HepG2 (cell line): ENCODE results near the gene ALK. TPM values are rescaled to one million over a fixed set of nuclear protein-coding genes. Genes with fewer than 3 reads are reported as not detected.

Source experiments
- ATAC-seq: fragments of 200-7000 bp; cut with Tn5 transposase; 3 replicates; pipeline ENCODE4 v1.9.1; 2020; ENCODE audit warnings: mild to moderate bottlenecking, moderate library complexity
- BruUV-seq: library from RNA; stranded (reverse); fragments of 400-500 nt; replicated peaks from 2 replicates; lab custom pipeline; 2021; lab: Mats Ljungman, UMichigan
- CTCF ChIA-PET: fragments of 300-600 bp; formaldehyde crosslinking; extraction: SDS; loops from one replicate; lab custom pipeline; 2021; ENCODE audit warnings: low total read pairs, inconsistent platforms, low intra/inter-chr PET ratio; lab: Yijun Ruan, JAX
- POLR2A ChIA-PET: fragments of 350-600 bp; sonication (Branson Sonifier 250); formaldehyde crosslinking; loops from one replicate; lab custom pipeline; 2020; ENCODE audit warnings: antibody characterized with exemption, inconsistent platforms; lab: Yijun Ruan, JAX
- DNase-seq: peaks from one replicate; pipeline ENCODE4 v3.0.0-alpha.2; 2015; ENCODE audit warnings: low spot score
- FAIRE-seq: peaks from 3 replicates; lab custom pipeline; 2011; peaks lifted over from hg19 to GRCh38; lab: Jason Lieb, UNC
- H2AFZ ChIP-seq: one replicate; pipeline ENCODE4 v1.6.1; 2011; ENCODE audit warnings: low read length, inconsistent platforms
- H3K27ac ChIP-seq: fragments of 300-600 bp; 3 replicates; pipeline ENCODE4 v1.8.0; 2011; ENCODE audit warnings: mixed run types, mild to moderate bottlenecking, mixed read lengths, low read length, inconsistent platforms; ENCODE audit not compliant: insufficient read depth; ENCODE audit errors: extremely low read length
- H3K27me3 ChIP-seq, 2 experiments: fragments of 200-600 bp in 1 of 2; 2 replicates in 1 of 2; 3 replicates in 1 of 2; pipeline versions ENCODE4 v1.6.0 to v1.8.0; 2011; ENCODE audit warnings: low read length in 2 of 2, mild to moderate bottlenecking in 2 of 2, moderate library complexity in 2 of 2, inconsistent platforms in 1 of 2; ENCODE audit not compliant: insufficient read depth in 2 of 2, control insufficient read depth in 1 of 2
- H3K36me3 ChIP-seq, 2 experiments: fragments of 200-600 bp in 1 of 2; replicated peaks in 1 of 2; 2 replicates in 1 of 2; 3 replicates in 1 of 2; pipeline versions ENCODE4 v1.5.1 to v1.8.0; 2011; ENCODE audit warnings: low read length in 2 of 2, inconsistent platforms in 1 of 2; ENCODE audit not compliant: insufficient read depth in 2 of 2, control insufficient read depth in 1 of 2
- H3K4me1 ChIP-seq: 2 replicates; pipeline ENCODE4 v1.5.1; 2012; ENCODE audit warnings: low read length, inconsistent platforms; ENCODE audit not compliant: insufficient read depth
- H3K4me2 ChIP-seq: 2 replicates; pipeline ENCODE4 v1.6.0; 2011; ENCODE audit warnings: low read depth, low read length, inconsistent platforms
- H3K4me3 ChIP-seq, 3 experiments: fragments of 200-600 bp in 1 of 3; sonication (generic), shearing (Covaris generic) in 1 of 3; replicated peaks in 1 of 3; 2 replicates each; pipeline ENCODE4 v1.5.1; 2011 to 2016; ENCODE audit warnings: low read length in 3 of 3, inconsistent platforms in 2 of 3, low read depth in 2 of 3, mild to moderate bottlenecking in 2 of 3, control low read depth in 1 of 3, mixed read lengths in 1 of 3; ENCODE audit not compliant: insufficient read depth in 1 of 3
- H3K79me2 ChIP-seq: one replicate; pipeline ENCODE4 v1.6.1; 2011; ENCODE audit warnings: low read length, inconsistent platforms; ENCODE audit not compliant: insufficient read depth
- H3K9ac ChIP-seq: 2 replicates; pipeline ENCODE4 v1.6.0; 2011; ENCODE audit warnings: mild to moderate bottlenecking, low read depth, low read length, inconsistent platforms; ENCODE audit not compliant: insufficient read depth
- H3K9me3 ChIP-seq: 2 replicates; pipeline ENCODE4 v1.5.1; 2012; ENCODE audit warnings: mild to moderate bottlenecking, low read length
- H4K20me1 ChIP-seq: 2 replicates; pipeline ENCODE4 v1.6.0; 2011; ENCODE audit warnings: inconsistent platforms, mild to moderate bottlenecking, low read length, moderate library complexity; ENCODE audit not compliant: insufficient read depth
- FOSL1 ChIP-seq: sonication (generic); formaldehyde crosslinking; IDR thresholded peaks from 2 replicates; pipeline ENCODE4 v1.9.0; 2021; ENCODE audit warnings: missing genetic modification reagents, borderline replicate concordance
- HOXA7 ChIP-seq: sonication (generic); formaldehyde crosslinking; IDR thresholded peaks from 2 replicates; pipeline ENCODE4 v1.8.1; 2022; ENCODE audit warnings: mild to moderate bottlenecking, missing genetic modification reagents, moderate library complexity
- MEIS2 ChIP-seq: sonication (generic); formaldehyde crosslinking; IDR thresholded peaks from 2 replicates; pipeline ENCODE4 v1.9.0; 2021; ENCODE audit warnings: mild to moderate bottlenecking, missing genetic modification reagents
- NFYB ChIP-seq: sonication (generic); formaldehyde crosslinking; IDR thresholded peaks from 2 replicates; pipeline ENCODE4 v1.4.0; 2020; ENCODE audit warnings: missing genetic modification reagents
- TAF15 ChIP-seq: fragments of 200-400 bp; formaldehyde crosslinking; IDR thresholded peaks from one replicate; pipeline ENCODE4 v1.6.1; 2018; ENCODE audit warnings: mild to moderate bottlenecking, low read depth, low read length; ENCODE audit not compliant: poor library complexity, severe bottlenecking
- ZKSCAN1 ChIP-seq: fragments of 150-350 bp; IDR thresholded peaks from 2 replicates; pipeline ENCODE4 v1.6.1; 2014; ENCODE audit warnings: low read length
- ZNF3 ChIP-seq: IDR thresholded peaks from 2 replicates; pipeline ENCODE4 v1.7.0; 2017; ENCODE audit warnings: inconsistent platforms
- ZNF331 ChIP-seq: sonication (generic); formaldehyde crosslinking; IDR thresholded peaks from 2 replicates; pipeline ENCODE4 v1.4.0; 2020; ENCODE audit warnings: missing genetic modification reagents
- ZNF496 ChIP-seq: sonication (generic); formaldehyde crosslinking; IDR thresholded peaks from 2 replicates; pipeline ENCODE4 v1.8.1; 2023; ENCODE audit warnings: mild to moderate bottlenecking, moderate library complexity, missing genetic modification reagents; ENCODE audit not compliant: insufficient replicate concordance
- ZNF530 ChIP-seq: sonication (generic); formaldehyde crosslinking; IDR thresholded peaks from 2 replicates; pipeline ENCODE4 v1.5.0; 2020; ENCODE audit warnings: low read depth, mild to moderate bottlenecking, missing genetic modification reagents
- ZNF776 ChIP-seq: sonication (generic); formaldehyde crosslinking; IDR thresholded peaks from 2 replicates; pipeline ENCODE4 v1.4.0; 2020; ENCODE audit warnings: mild to moderate bottlenecking, missing genetic modification reagents
- WGBS: methylation state at CpG from one replicate; pipeline ENCODE4 v1.1.6; 2017; ENCODE audit warnings: low lambda C conversion rate; 5-methylcytosine and 5-hydroxymethylcytosine counted together
- in situ Hi-C: cut with HindIII; loops from 2 replicates; pipeline ENCODE4 v1.10.0; 2017; ENCODE audit warnings: low pct_unique_long_range_greater_than_20kb; ENCODE audit not compliant: extremely low pct_ligation_motif_present
- intact Hi-C: fragments of 100-400 bp; cut with micrococcal nuclease; formaldehyde crosslinking; loops from one replicate; pipeline ENCODE4 v1.10.0; 2022; ENCODE audit not compliant: unreplicated experiment
- polyA plus RNA-seq, 8 experiments: library from polyadenylated mRNA; depleted of rRNA in 3 of 8; stranded (reverse) in 7 of 8; unstranded in 1 of 8; fragments of >200 nt; fragmentation: Illumina TruSeq in 4 of 8; extraction: Trizol in 4 of 8; gene quantifications; 2 replicates each; pipeline versions ENCODE4 v1.2.1 to v1.2.3, GENCODE V29; 2011 to 2016; ENCODE audit warnings: low read depth in 4 of 8, missing spikeins in 1 of 8, mixed read lengths in 1 of 8; ENCODE audit not compliant: insufficient read depth in 1 of 8
- total RNA-seq, 5 experiments: library from RNA; depleted of rRNA; stranded (reverse); fragments of >200 nt; fragmentation: Illumina TruSeq; extraction: Trizol; gene quantifications; 2 replicates each; pipeline ENCODE4 v1.2.3, GENCODE V29; 2016; ENCODE audit warnings: low read depth in 1 of 5
- TF ChIP-seq, protein P1 (sequence below): sonication (generic); formaldehyde crosslinking; IDR thresholded peaks from 2 replicates; pipeline ENCODE4 v1.5.0; 2020; ENCODE audit warnings: missing genetic modification reagents, mild to moderate bottlenecking, borderline replicate concordance
- TF ChIP-seq, protein P2 (sequence below): sonication (generic); formaldehyde crosslinking; conservative IDR thresholded peaks from 2 replicates; pipeline ENCODE4 v1.4.0; 2020; ENCODE audit warnings: mild to moderate bottlenecking, missing genetic modification reagents, moderate library complexity
- TF ChIP-seq, protein P3 (sequence below): sonication (generic); formaldehyde crosslinking; IDR thresholded peaks from 2 replicates; pipeline ENCODE4 v1.8.0; 2022; ENCODE audit warnings: mild to moderate bottlenecking, missing genetic modification reagents, borderline replicate concordance
- TF ChIP-seq, protein P4 (sequence below): sonication (generic); formaldehyde crosslinking; IDR thresholded peaks from 2 replicates; pipeline ENCODE4 v1.4.0; 2020; ENCODE audit warnings: missing genetic modification reagents
- TF ChIP-seq, protein P5 (sequence below): sonication (generic); formaldehyde crosslinking; IDR thresholded peaks from 2 replicates; pipeline ENCODE4 v1.4.0; 2020; ENCODE audit warnings: mild to moderate bottlenecking, low read depth, missing genetic modification reagents

ALK gene
- total and polyA plus RNA-seq, 2 of the 13 experiments (the other 11 are each of a cell fraction or from before 2014, with no cell fraction given) = not detected

DNA sequence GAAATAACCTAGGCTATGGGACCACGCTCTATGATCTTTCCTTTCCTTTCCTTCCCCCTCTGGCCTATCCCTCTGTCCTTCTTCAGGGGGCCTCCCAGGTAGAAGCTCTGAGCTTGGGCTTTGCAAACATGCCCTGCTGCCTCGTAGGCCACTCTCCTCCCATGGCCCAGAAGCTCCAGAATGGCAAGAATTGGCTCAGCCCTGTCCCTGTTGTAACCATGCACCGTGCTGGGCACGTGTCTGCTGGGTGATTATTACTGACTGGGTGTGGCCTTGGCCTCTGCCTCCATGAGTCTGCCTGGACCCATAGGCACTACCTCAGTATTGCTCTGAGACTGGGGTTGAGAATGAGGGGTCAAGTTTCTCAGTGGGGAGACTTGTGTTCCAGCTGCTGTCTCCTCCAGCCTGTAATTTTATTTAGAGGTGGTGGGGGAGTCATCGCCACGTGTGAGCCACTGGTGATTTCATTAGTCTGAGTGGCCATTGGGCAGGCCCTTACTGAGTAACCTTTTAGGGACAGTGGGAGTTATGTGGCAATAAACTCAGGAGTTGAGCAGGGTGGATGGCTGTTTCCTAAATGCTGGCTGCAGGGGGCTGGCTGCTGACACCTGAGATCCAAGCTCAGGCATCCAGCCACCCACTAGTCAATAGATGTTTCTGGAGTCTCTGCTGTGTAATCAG, 648.2 kb downstream of the ALK start:
- TF ChIP-seq TAF15 (no peak), ZKSCAN1 (no peak), ZNF496 (CRISPR knock-in tag) (no peak), ZNF530 (CRISPR knock-in tag) (no peak), FOSL1 (CRISPR knock-in tag) (no peak), NFYB (no peak), MEIS2 (CRISPR knock-in tag) (no peak), ZNF776 (CRISPR knock-in tag) (no peak), ZNF3 (CRISPR knock-in tag) (no peak), HOXA7 (CRISPR knock-in tag) (no peak), ZNF331 (CRISPR knock-in tag) (no peak)
- TF ChIP-seq, protein P1, sequence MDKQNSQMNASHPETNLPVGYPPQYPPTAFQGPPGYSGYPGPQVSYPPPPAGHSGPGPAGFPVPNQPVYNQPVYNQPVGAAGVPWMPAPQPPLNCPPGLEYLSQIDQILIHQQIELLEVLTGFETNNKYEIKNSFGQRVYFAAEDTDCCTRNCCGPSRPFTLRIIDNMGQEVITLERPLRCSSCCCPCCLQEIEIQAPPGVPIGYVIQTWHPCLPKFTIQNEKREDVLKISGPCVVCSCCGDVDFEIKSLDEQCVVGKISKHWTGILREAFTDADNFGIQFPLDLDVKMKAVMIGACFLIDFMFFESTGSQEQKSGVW = no peak
- TF ChIP-seq, protein P2, sequence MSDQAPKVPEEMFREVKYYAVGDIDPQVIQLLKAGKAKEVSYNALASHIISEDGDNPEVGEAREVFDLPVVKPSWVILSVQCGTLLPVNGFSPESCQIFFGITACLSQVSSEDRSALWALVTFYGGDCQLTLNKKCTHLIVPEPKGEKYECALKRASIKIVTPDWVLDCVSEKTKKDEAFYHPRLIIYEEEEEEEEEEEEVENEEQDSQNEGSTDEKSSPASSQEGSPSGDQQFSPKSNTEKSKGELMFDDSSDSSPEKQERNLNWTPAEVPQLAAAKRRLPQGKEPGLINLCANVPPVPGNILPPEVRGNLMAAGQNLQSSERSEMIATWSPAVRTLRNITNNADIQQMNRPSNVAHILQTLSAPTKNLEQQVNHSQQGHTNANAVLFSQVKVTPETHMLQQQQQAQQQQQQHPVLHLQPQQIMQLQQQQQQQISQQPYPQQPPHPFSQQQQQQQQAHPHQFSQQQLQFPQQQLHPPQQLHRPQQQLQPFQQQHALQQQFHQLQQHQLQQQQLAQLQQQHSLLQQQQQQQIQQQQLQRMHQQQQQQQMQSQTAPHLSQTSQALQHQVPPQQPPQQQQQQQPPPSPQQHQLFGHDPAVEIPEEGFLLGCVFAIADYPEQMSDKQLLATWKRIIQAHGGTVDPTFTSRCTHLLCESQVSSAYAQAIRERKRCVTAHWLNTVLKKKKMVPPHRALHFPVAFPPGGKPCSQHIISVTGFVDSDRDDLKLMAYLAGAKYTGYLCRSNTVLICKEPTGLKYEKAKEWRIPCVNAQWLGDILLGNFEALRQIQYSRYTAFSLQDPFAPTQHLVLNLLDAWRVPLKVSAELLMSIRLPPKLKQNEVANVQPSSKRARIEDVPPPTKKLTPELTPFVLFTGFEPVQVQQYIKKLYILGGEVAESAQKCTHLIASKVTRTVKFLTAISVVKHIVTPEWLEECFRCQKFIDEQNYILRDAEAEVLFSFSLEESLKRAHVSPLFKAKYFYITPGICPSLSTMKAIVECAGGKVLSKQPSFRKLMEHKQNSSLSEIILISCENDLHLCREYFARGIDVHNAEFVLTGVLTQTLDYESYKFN (CRISPR knock-in tag) = no peak
- TF ChIP-seq, protein P3, sequence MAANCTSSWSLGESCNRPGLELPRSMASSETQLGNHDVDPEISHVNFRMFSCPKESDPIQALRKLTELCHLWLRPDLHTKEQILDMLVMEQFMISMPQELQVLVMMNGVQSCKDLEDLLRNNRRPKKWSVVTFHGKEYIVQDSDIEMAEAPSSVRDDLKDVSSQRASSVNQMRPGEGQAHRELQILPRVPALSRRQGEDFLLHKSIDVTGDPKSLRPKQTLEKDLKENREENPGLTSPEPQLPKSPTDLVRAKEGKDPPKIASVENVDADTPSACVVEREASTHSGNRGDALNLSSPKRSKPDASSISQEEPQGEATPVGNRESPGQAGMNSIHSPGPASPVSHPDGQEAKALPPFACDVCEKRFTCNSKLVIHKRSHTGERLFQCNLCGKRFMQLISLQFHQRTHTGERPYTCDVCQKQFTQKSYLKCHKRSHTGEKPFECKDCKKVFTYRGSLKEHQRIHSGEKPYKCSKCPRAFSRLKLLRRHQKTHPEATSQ = no peak
- TF ChIP-seq, protein P4, sequence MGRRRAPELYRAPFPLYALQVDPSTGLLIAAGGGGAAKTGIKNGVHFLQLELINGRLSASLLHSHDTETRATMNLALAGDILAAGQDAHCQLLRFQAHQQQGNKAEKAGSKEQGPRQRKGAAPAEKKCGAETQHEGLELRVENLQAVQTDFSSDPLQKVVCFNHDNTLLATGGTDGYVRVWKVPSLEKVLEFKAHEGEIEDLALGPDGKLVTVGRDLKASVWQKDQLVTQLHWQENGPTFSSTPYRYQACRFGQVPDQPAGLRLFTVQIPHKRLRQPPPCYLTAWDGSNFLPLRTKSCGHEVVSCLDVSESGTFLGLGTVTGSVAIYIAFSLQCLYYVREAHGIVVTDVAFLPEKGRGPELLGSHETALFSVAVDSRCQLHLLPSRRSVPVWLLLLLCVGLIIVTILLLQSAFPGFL = no peak
- TF ChIP-seq, protein P5, sequence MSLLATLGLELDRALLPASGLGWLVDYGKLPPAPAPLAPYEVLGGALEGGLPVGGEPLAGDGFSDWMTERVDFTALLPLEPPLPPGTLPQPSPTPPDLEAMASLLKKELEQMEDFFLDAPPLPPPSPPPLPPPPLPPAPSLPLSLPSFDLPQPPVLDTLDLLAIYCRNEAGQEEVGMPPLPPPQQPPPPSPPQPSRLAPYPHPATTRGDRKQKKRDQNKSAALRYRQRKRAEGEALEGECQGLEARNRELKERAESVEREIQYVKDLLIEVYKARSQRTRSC (CRISPR knock-in tag) = no peak
- FAIRE-seq (no peak), DNase-seq (no peak), ATAC-seq (peak; percentile 36; the same call in 2 of the 3 replicates)
- no peak overlapping the region for H3K4me2 ChIP-seq
- CTCF ChIA-PET = no interaction called here
- no TSS peak for BruUV-seq
- no peaks in the 10 kb centered on the region for H3K36me3 ChIP-seq
- WGBS = 29% methylated on average over 6 of the region's 6 CpGs
- no peak overlapping the region for H3K27ac ChIP-seq
- no peaks in the 10 kb centered on the region for H4K20me1 ChIP-seq
- in situ Hi-C loops = no loop called here
- intact Hi-C loops = no loop called here
- H3K9ac ChIP-seq = no peak overlapping the region
- no peaks in the 10 kb centered on the region for H3K79me2 ChIP-seq
- H2AFZ ChIP-seq = no peak overlapping the region
- no peaks in the 10 kb centered on the region for H3K9me3 ChIP-seq
- peaks cover 13% of the 10 kb centered on the region for H3K4me1 ChIP-seq
- no peak overlapping the region for H3K4me3 ChIP-seq
- H3K27me3 ChIP-seq = peaks cover 0 to 12% of the 10 kb centered on the region in 2 experiments; a peak in 3 of 5 replicates
- POLR2A ChIA-PET = no interaction called here
